GM19193 (cell line): ENCODE results near the gene IKZF5.

Source experiments
- POLR2A ChIP-seq: IDR thresholded peaks from 4 replicates; pipeline ENCODE4 v1.6.1; 2011; ENCODE audit not compliant: insufficient read depth, insufficient read length; ENCODE audit errors: extremely low read depth

Gene IKZF5

GRCh38 chr10:122974543-122975064 lies 34.0 kb downstream of the IKZF5 start:
- TF ChIP-seq POLR2A, result no peak

- TF ChIP-seq POLR2A, result no peak
Observed at GRCh38 chr10:122974023-122974422, 34.6 kb downstream of the IKZF5 start.

GRCh38 chr10:122968698-122969097 lies 39.9 kb downstream of the IKZF5 start:
- TF ChIP-seq POLR2A, result no peak

GRCh38 chr10:122966879-122967278 lies 41.7 kb downstream of the IKZF5 start:
- no peak for TF ChIP-seq POLR2A

- no peak for TF ChIP-seq POLR2A
Observed at GRCh38 chr10:122962405-122962804, 46.2 kb downstream of the IKZF5 start.

- TF ChIP-seq POLR2A, result no peak
Observed at GRCh38 chr10:122957474-122957873, 51.1 kb downstream of the IKZF5 start.

GRCh38 chr10:122955892-122956291 lies 52.7 kb downstream of the IKZF5 start:
- TF ChIP-seq POLR2A, result no peak

GRCh38 chr10:122954731-122955050 lies 53.9 kb downstream of the IKZF5 start:
- no peak for TF ChIP-seq POLR2A

- peak; percentile 80 for TF ChIP-seq POLR2A
Observed at GRCh38 chr10:122953902-122954730, 54.5 kb downstream of the IKZF5 start, which contains the start of gene C10orf88. Gene C10orf88, minus strand, starts transcription at chr10:122954227. Its CDS starts 49 bp downstream, at chr10:122954178.

GRCh38 chr10:122949296-122949695 lies 59.3 kb downstream of the IKZF5 start:
- no peak for TF ChIP-seq POLR2A
